Activated naive CD8-positive, alpha-beta T cell (primary cell): Measurements from ENCODE around the gene PDE4B.

ENCODE experiments used
- H3K27ac Mint-ChIP-seq: one replicate; pipeline ENCODE4 v1.8.0; 2021; ENCODE audit warnings: mixed read lengths
- H3K27me3 Mint-ChIP-seq: one replicate; pipeline ENCODE4 v1.8.0; 2021; ENCODE audit warnings: mixed read lengths
- H3K36me3 Mint-ChIP-seq: one replicate; pipeline ENCODE4 v1.8.0; 2021; ENCODE audit warnings: mixed read lengths
- H3K4me1 Mint-ChIP-seq: one replicate; pipeline ENCODE4 v1.8.0; 2021; ENCODE audit warnings: low read depth, mixed read lengths
- H3K4me3 Mint-ChIP-seq: one replicate; pipeline ENCODE4 v1.8.0; 2021; ENCODE audit warnings: mild to moderate bottlenecking, mixed read lengths
- H3K9me3 Mint-ChIP-seq: one replicate; pipeline ENCODE4 v1.8.0; 2021; ENCODE audit warnings: low read depth, mixed read lengths

Gene PDE4B

DNA sequence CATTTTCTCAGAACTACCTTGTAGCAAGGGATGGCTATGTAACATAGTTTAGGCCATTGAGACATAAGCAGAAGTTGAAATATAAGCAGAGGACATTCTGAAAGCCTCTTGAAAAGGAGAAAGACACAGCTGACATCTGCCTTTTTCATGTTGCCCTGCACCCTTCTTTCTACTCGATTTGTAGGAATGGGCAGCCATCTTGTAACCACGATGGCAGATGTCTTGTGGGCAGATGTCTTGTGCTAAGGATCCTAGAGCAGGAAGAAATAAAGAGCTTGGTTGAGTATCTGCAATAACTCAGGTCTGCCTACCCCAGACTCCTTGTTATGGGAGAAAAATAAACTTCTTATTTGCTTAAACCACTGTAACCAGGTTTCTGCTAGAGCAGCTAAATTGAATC, 351.0 kb downstream of the PDE4B start:
- no peaks in the 10 kb centered on the region for H3K36me3 Mint-ChIP-seq
- no peak overlapping the region for H3K4me3 Mint-ChIP-seq
- H3K9me3 Mint-ChIP-seq = no peaks in the 10 kb centered on the region
- no peak overlapping the region for H3K27ac Mint-ChIP-seq
- no peaks in the 10 kb centered on the region for H3K4me1 Mint-ChIP-seq
- H3K27me3 Mint-ChIP-seq = peaks cover 1% of the 10 kb centered on the region

DNA sequence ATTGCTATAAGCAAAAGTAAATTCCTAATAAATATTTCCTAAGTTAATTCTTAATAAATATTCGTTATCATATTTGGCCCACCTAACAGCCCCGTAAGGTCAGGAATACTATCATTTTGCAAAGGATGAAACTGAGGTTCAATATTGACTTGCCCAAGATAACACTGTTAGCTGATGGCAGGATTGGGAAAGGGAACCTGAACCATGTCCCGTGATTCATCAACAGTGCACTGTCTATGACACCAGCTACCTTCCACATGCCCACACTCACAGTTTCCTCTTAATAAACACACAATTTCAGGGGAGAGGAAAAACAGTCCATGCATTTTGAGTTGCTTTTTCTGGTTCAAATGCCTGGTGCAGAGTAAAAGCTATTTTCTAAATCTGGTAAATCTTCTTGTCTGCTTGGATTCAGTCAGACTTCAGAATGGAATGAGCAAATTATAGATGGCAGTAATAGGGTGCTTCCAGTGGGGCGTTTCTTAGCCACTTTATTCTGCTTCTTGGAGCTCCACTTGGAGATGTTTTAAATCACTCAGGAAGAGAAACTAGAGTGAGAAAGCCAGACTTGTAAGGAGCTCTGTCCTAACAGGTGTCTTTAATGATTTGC, 354.6 kb downstream of the PDE4B start:
- no peak overlapping the region for H3K4me3 Mint-ChIP-seq
- no peaks in the 10 kb centered on the region for H3K4me1 Mint-ChIP-seq
- peaks cover 6% of the 10 kb centered on the region for H3K27me3 Mint-ChIP-seq
- no peaks in the 10 kb centered on the region for H3K36me3 Mint-ChIP-seq
- no peaks in the 10 kb centered on the region for H3K9me3 Mint-ChIP-seq
- H3K27ac Mint-ChIP-seq = no peak overlapping the region

DNA sequence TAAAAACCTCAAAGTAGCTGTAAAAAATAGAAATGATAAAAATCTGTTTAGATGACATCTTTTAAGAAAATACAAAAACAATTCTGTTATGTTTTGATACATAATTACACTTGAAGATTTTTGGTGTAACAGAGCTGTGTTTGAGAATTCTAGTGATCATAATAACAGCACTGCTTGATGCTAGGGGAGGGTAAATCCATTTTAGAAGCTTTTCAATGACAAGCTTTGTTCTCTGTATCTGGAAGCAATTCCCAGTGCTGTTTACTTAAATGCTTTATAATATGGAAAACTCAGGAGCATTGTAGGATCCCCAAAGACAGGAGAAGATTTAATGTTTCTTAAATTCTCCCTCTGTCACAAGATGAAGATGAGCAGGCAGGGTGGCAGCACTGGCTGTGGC, 359.3 kb downstream of the PDE4B start:
- Mint-ChIP-seq H3K4me3 (no peak overlapping the region), H3K4me1 (no peaks in the 10 kb centered on the region), H3K27ac (no peak overlapping the region)

DNA sequence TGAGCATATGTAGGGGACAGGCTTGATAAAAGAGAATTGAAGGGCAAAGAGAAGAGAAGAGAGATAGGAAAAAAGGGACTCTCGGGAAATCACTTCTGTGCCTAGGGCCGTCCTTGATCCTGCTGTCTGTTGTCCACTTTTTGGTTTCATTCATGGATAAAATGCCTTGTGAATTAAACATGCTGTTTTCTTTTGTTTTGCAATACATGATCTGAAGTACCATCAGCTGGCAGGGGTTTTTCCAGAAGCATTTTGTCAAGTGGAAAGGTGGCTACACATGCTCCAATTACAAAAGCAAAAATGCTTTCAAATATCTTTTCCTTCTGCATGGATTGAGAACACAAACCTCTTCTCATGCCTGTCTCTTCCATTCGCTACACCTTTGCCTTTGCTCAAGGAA, 361.7 kb downstream of the PDE4B start:
- Mint-ChIP-seq H3K9me3 (no peaks in the 10 kb centered on the region), H3K4me3 (no peak overlapping the region), H3K27ac (no peak overlapping the region), H3K27me3 (peaks cover 15% of the 10 kb centered on the region), H3K36me3 (no peaks in the 10 kb centered on the region), H3K4me1 (no peaks in the 10 kb centered on the region)

More for the DNA sequence above, 359.3 kb downstream of the PDE4B start:
- Mint-ChIP-seq H3K9me3 (no peaks in the 10 kb centered on the region), H3K36me3 (no peaks in the 10 kb centered on the region), H3K27me3 (peaks cover 13% of the 10 kb centered on the region)

DNA sequence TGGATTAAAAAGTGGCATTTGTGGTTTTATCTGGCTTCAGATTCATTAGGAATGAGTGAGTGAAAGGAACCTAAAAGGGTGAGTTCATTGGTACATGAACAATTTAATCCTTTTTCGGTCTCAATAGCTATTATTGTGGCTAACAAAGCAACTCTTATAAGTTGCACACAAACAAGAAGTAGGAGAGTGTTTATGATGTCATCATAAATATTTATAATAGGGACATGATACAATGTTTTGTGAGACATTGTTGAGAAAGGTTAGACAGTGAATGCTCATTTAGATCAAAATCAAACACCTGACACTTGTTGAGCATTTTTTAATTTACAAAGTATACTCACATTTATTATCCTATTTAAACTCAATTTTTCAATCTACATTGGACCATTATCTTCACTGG, 363.4 kb downstream of the PDE4B start:
- H3K36me3 Mint-ChIP-seq = no peaks in the 10 kb centered on the region
- H3K4me3 Mint-ChIP-seq = no peak overlapping the region
- no peaks in the 10 kb centered on the region for H3K9me3 Mint-ChIP-seq
- no peak overlapping the region for H3K27ac Mint-ChIP-seq
- no peaks in the 10 kb centered on the region for H3K4me1 Mint-ChIP-seq
- H3K27me3 Mint-ChIP-seq = peaks cover 18% of the 10 kb centered on the region

DNA sequence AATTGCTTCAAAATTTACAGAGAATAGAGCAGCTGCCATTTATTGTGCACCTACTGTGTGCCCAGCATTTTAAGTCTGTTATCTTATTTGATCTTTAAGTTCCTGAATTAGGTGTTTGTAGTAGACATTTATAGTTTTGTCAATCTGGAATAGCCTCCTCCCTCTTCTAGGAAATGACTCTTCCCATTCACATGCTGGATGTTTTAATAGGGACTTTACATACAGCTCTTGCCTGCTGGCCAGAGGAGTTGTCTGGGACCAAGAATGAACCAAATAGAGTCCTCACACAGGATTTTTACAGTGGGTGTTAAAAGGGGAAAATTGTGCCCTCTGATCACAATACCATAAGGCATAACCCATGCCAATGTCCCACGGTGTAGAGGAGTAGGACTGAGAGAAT, 367.1 kb downstream of the PDE4B start:
- Mint-ChIP-seq H3K27ac (no peak overlapping the region), H3K4me1 (no peaks in the 10 kb centered on the region), H3K9me3 (no peaks in the 10 kb centered on the region), H3K4me3 (no peak overlapping the region), H3K27me3 (peaks cover 6% of the 10 kb centered on the region), H3K36me3 (no peaks in the 10 kb centered on the region)

DNA sequence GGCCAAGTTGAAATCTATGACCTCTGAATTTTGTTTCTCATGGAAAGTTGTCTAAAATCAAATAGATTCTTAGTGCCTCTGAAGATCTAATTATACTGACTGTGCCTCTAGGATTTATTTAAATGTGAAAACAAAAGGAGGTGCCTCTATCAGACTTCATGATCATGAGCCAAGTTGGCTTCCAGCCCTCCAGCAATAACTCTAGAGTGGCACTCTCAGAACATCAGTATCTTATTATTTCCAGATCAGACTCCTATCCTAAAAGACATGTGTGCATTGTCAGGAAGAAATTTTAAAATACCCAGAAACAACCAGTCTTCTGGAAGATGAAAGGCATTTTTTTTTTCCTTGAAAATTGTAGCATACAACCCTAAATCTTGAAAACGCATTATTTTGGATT, 368.0 kb downstream of the PDE4B start:
- H3K36me3 Mint-ChIP-seq = no peaks in the 10 kb centered on the region
- no peak overlapping the region for H3K4me3 Mint-ChIP-seq
- H3K27ac Mint-ChIP-seq = no peak overlapping the region
- no peaks in the 10 kb centered on the region for H3K4me1 Mint-ChIP-seq
- H3K27me3 Mint-ChIP-seq = peaks cover 6% of the 10 kb centered on the region
- H3K9me3 Mint-ChIP-seq = no peaks in the 10 kb centered on the region

DNA sequence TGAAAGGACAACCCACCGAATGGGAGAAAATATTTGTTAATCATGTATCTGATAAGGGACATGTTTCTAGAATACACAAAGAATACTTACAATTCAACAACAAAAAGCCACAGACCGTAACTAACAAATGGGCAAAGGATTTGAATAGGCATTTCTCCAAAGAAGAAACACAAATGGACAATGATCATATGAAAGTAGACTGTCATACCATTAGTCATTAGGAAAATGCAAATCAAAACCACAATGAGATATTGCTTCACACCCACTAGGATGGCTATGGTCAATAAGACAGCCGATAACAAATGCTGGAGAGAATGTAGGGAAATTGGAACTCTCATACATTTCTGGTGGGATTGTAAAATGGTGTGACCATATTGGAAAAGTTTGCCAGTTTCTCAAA, 374.1 kb downstream of the PDE4B start:
- Mint-ChIP-seq H3K27ac (no peak overlapping the region), H3K4me1 (peaks cover 11% of the 10 kb centered on the region), H3K36me3 (peaks cover 2% of the 10 kb centered on the region), H3K9me3 (no peaks in the 10 kb centered on the region), H3K27me3 (peaks cover 3% of the 10 kb centered on the region), H3K4me3 (no peak overlapping the region)

DNA sequence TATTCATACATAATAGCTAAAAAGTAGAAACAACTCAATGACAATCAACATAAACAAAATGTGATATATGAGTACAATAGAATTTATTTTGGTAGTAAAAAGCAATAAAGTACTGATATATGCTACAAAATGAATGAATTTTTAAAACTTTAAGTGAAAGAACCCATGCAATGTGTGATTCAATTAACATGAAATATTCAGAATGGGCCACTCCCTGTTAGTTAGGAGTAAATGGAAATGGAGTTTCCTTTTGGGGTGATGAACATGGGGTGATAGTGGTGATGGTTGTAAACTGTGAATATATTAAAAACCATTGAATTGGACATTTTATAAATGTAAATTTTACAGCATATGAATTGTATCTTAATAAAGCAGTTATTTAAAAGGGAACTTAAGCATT, 374.6 kb downstream of the PDE4B start:
- Mint-ChIP-seq H3K4me3 (no peak overlapping the region), H3K27ac (no peak overlapping the region), H3K27me3 (peaks cover 3% of the 10 kb centered on the region), H3K9me3 (no peaks in the 10 kb centered on the region), H3K36me3 (peaks cover 2% of the 10 kb centered on the region), H3K4me1 (peaks cover 11% of the 10 kb centered on the region)

DNA sequence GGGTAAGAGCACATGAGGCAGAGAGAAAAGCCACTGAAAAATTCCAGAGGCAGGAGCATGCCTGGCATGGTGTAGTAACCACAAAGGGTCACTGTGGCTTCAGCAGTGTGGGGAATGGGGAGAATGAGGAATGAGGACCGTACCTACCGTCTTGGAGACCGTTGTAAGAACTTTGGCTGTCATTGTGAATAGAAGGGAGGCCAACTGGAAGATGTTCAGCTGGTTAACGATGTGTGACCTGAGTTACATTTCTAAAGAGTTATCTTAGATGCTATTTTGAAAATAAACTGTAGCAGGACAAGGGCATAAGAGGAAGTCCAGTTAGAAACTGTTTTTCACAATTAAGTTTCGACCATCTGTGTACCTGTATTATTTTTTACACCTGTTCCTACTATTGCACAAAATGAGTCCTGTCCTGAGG, 375.8 kb downstream of the PDE4B start:
- Mint-ChIP-seq H3K27me3 (peaks cover 3% of the 10 kb centered on the region), H3K27ac (no peak overlapping the region), H3K36me3 (peaks cover 2% of the 10 kb centered on the region), H3K9me3 (no peaks in the 10 kb centered on the region), H3K4me1 (peaks cover 11% of the 10 kb centered on the region), H3K4me3 (no peak overlapping the region)

DNA sequence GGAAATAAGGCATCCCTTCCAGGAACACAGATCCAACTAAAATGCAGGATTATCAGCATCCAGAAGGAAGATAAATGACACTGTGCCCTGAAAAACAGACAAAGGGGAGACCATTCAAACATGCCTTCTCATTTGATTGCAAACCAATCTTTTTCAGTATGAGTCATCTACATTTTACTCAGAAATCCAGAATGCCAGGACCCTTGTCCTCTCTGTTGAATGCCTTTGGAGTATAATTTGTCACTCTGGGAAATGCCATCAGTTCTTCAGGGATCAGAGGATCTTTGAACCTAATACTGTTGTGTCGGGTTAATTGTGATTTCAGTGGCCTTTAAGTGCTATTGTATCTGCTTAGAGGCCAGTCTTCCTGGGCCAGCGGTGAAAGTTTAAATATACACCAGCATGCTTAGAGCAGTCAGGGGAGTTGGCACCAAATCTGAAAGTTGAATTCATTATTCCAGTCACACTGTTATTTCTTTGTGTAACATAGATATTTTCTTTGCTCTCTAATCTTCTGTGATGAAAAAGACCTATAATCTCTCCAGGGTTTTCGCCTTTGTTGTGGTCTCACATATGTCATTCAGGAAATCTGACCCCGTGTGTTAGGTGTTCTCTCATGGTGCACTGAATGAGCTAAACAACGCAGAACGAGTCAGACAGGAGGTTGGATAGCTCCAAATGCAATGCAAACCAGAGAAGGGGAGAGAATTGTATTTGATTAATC, 376.4 kb downstream of the PDE4B start:
- H3K4me3 Mint-ChIP-seq = no peak overlapping the region
- no peak overlapping the region for H3K27ac Mint-ChIP-seq
- H3K4me1 Mint-ChIP-seq = peaks cover 11% of the 10 kb centered on the region

DNA sequence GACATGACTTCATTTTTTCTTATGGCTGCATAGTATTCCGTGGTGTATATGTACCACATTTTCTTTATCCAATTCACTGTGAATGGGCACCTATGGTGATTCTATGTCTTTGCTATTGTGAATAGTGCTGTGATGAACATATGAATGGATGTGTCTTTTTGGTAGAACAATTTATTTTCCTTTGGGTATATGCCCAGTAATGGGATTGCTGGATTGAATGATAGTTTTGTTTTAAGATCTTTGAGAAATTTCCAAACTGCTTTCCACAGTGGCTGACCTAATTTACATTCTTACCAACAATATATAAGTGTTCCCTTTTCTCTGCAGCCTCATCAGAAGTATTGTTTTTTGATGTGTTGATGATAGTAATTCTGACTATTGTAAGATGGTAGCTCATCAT, 379.6 kb downstream of the PDE4B start:
- Mint-ChIP-seq H3K36me3 (no peaks in the 10 kb centered on the region), H3K4me3 (no peak overlapping the region), H3K9me3 (no peaks in the 10 kb centered on the region), H3K4me1 (peaks cover 11% of the 10 kb centered on the region), H3K27me3 (no peaks in the 10 kb centered on the region), H3K27ac (no peak overlapping the region)

More for the DNA sequence above, 376.4 kb downstream of the PDE4B start:
- H3K27me3 Mint-ChIP-seq = peaks cover 3% of the 10 kb centered on the region
- peaks cover 2% of the 10 kb centered on the region for H3K36me3 Mint-ChIP-seq
- no peaks in the 10 kb centered on the region for H3K9me3 Mint-ChIP-seq

DNA sequence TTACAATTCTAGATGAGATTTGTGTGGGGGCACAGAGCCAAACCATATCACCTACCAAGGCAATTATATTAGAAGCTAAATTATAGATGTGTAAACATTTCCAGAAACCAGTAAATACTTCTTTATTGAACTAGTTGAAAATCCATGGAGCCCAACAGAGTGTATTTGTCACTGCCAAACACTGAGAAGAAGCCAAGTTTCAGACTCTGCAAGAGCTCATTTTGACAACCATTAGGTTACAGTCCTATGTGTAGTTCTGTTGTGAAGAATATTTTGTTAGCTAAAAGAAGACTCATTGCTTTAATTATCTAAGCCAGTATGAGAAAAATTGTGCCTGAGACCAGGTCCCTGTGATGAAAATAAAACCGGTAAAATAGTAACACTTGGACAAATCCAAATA, 382.4 kb downstream of the PDE4B start:
- no peaks in the 10 kb centered on the region for H3K4me1 Mint-ChIP-seq

DNA sequence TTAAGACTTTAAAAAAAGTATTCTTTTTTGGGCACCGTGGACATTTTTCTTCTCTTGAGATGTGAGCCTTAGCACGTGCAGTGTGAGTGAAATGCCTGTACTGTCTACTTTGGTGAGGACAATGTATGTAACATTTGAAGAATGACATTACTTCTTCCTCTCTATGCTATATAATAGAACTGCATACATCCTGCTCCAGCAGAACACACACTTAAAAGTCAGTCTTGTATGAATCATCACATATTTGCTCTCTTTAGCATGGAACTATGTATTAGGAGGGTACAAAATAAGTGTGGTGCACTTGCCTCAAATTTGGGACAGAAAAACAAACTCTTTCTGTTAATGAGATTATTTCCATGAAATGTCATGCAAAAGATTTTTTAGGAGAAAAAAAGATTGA, 382.9 kb downstream of the PDE4B start:
- H3K4me3 Mint-ChIP-seq = no peak overlapping the region
- no peaks in the 10 kb centered on the region for H3K27me3 Mint-ChIP-seq
- no peak overlapping the region for H3K27ac Mint-ChIP-seq
- no peaks in the 10 kb centered on the region for H3K4me1 Mint-ChIP-seq
- no peaks in the 10 kb centered on the region for H3K9me3 Mint-ChIP-seq
- H3K36me3 Mint-ChIP-seq = no peaks in the 10 kb centered on the region

More for the DNA sequence above, 382.4 kb downstream of the PDE4B start:
- no peaks in the 10 kb centered on the region for H3K9me3 Mint-ChIP-seq
- H3K36me3 Mint-ChIP-seq = no peaks in the 10 kb centered on the region
- no peak overlapping the region for H3K27ac Mint-ChIP-seq
- H3K27me3 Mint-ChIP-seq = no peaks in the 10 kb centered on the region
- no peak overlapping the region for H3K4me3 Mint-ChIP-seq

DNA sequence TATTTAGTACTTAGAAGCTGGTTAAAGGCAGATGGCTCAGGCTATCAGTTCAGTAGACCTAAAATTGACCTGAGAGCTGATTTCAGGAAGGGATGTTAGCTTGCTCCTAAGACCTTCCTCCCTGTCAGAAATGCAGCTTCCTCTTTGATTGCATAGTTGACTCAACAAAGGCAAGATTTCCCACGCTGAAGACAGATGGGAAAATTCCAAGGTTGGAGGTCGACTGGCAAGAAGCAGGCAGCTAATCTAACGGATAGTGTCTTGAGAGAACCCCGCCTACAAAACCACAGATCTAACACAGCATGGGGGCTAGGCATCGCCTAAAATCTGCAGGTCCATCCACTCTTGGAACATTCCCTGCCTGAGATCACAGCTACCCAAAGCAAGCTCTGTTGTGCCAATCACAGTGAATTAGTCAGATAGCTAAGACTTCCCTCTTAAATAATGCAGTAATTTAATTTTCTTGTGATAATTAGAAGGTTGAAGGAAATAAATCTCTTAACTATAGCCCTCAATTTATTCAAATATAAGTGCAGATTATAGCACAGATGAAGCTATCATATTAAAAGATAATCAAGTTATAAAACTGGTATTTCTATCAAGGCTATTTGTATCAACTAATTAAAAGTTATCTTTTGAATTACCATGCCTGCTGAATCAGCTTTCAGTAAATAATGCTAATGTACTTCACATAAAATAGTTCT, 383.5 kb downstream of the PDE4B start:
- no peaks in the 10 kb centered on the region for H3K4me1 Mint-ChIP-seq
- no peaks in the 10 kb centered on the region for H3K36me3 Mint-ChIP-seq
- no peak overlapping the region for H3K4me3 Mint-ChIP-seq
- H3K9me3 Mint-ChIP-seq = no peaks in the 10 kb centered on the region
- no peak overlapping the region for H3K27ac Mint-ChIP-seq
- H3K27me3 Mint-ChIP-seq = no peaks in the 10 kb centered on the region
